ENCODE data around the gene GOSR2. TPM values are rescaled to one million over a fixed set of nuclear protein-coding genes. Genes with fewer than 3 reads are reported as not detected.

The GOSR2 gene
- total RNA-seq, 1 experiment from 2014 or later: 53.5 TPM

- H3K79me1 ChIP-seq (ENCODE audit: insufficient read depth, low read depth, low read length, poor library complexity, severe bottlenecking): no peaks in the 10 kb centered on the region
- no peaks in the 10 kb centered on the region for H3K27me3 ChIP-seq (ENCODE audit: insufficient read depth, low read length)
- peaks cover 2% of the 10 kb centered on the region for H3K23me2 ChIP-seq (ENCODE audit: insufficient read length, low read depth, low read length, poor library complexity, severe bottlenecking)
- H2AK5ac ChIP-seq (ENCODE audit: insufficient read length, low read length): no peak overlapping the region
- no peak overlapping the region for H3K23ac ChIP-seq (ENCODE audit: insufficient read length, low read depth, low read length)
- no peaks in the 10 kb centered on the region for H3K9me3 Mint-ChIP-seq
- H2BK15ac ChIP-seq (ENCODE audit: low read depth, low read length): no peak overlapping the region
- no peak for DNase-seq
- H3K14ac ChIP-seq (ENCODE audit: insufficient read depth, low read length): no peak overlapping the region
- H3K36me3 Mint-ChIP-seq (ENCODE audit: insufficient read depth in 1 of 3, low read depth in 3 of 3): peaks cover 0 to 14% (median 7%) of the 10 kb centered on the region in 3 experiments; a peak in 3 of 7 replicates
- no peak overlapping the region for H4K5ac ChIP-seq (ENCODE audit: insufficient read length, low read depth, low read length)
- no peaks in the 10 kb centered on the region for H4K20me1 ChIP-seq (ENCODE audit: control insufficient read depth, insufficient read depth, insufficient read length)
- no peak overlapping the region for H3K18ac ChIP-seq (ENCODE audit: insufficient read length, low read depth, low read length)
- no peaks in the 10 kb centered on the region for H3K79me2 ChIP-seq (ENCODE audit: insufficient read depth, low read length)
- no peak overlapping the region for H3K27ac ChIP-seq (ENCODE audit: insufficient read length, low read depth, low read length)
- no peak overlapping the region for H2AFZ ChIP-seq (ENCODE audit: low read length)
- no peak overlapping the region for H3K4me2 ChIP-seq (ENCODE audit: insufficient read depth, insufficient read length, low read length)
- no CpG with 5 or more reads among the region's 3 CpGs for WGBS (ENCODE audit: extremely low coverage, insufficient read length, low lambda C conversion rate)
- no peak overlapping the region for H3K27ac Mint-ChIP-seq
- H3K4ac ChIP-seq (ENCODE audit: low read depth, low read length): no peak overlapping the region
- H2BK20ac ChIP-seq (ENCODE audit: low read depth, low read length, poor library complexity, severe bottlenecking): no peak overlapping the region
- no peak overlapping the region for H3K4me3 Mint-ChIP-seq
- TF ChIP-seq CTCF (conservative IDR thresholded peaks at IDR 0.05): no peak
- H3T11ph ChIP-seq (ENCODE audit: low read length): no peak overlapping the region
- no peak overlapping the region for H2BK5ac ChIP-seq (ENCODE audit: insufficient read length, low read length)
- no peaks in the 10 kb centered on the region; the same call in 1 of the 2 replicates for H3K4me1 ChIP-seq (ENCODE audit: insufficient read depth, low read length)
- H2BK12ac ChIP-seq (ENCODE audit: insufficient read length, low read depth, low read length): no peak overlapping the region
- peaks cover 6% of the 10 kb centered on the region for H3K27me3 Mint-ChIP-seq (ENCODE audit: low read depth)
- no peak overlapping the region for H2BK120ac ChIP-seq (ENCODE audit: low read depth, low read length, poor library complexity, severe bottlenecking)
- H3K9ac ChIP-seq (ENCODE audit: extremely low read depth, insufficient read length, low read length): no peak overlapping the region
- no peak overlapping the region for H3K56ac ChIP-seq (ENCODE audit: insufficient read length, low read depth, low read length)
- H4K91ac ChIP-seq (ENCODE audit: insufficient read length, low read depth, low read length): no peak overlapping the region
- H3K9me3 ChIP-seq (ENCODE audit: control insufficient read depth, low read depth, low read length): no peaks in the 10 kb centered on the region
- H3K4me1 Mint-ChIP-seq: peaks cover 40 to 47% of the 10 kb centered on the region in 2 experiments
- H4K8ac ChIP-seq (replicated peaks; ENCODE audit: insufficient read length, low read depth, low read length): no peak overlapping the region
Measured at GRCh38 chr17:46947216-46947615, 24.3 kb downstream of the GOSR2 start.

Data from H9 (cell line).